Skin epidermis (tissue), 12 donors: ENCODE data around the gene GJA3.
"Not testable (repeated sequence)": the region's sequence is repeated elsewhere in the genome, so short reads cannot be mapped to it uniquely, and the experiment has no call there.

Source experiments
- H3K27ac ChIP-seq, 21 experiments: fragments of 200-600 bp; sonication (generic) in 11 of 21; one replicate each; pipeline ENCODE4 v1.5.0; 2020; ENCODE audit warnings: mild to moderate bottlenecking in 3 of 21, inconsistent platforms in 2 of 21, moderate library complexity in 2 of 21
- H3K4me3 ChIP-seq, 7 experiments: fragments of 200-600 bp; sonication (generic) in 2 of 7; one replicate each; pipeline ENCODE4 v1.5.0; 2020; ENCODE audit warnings: inconsistent platforms in 2 of 7, mild to moderate bottlenecking in 2 of 7, moderate library complexity in 1 of 7

Gene GJA3

GRCh38 chr13:20157151-20157796, 3.6 kb downstream of the GJA3 start:
- Histone ChIP-seq H3K27ac (no peak overlapping the region), H3K4me3 (no peak overlapping the region)

DNA sequence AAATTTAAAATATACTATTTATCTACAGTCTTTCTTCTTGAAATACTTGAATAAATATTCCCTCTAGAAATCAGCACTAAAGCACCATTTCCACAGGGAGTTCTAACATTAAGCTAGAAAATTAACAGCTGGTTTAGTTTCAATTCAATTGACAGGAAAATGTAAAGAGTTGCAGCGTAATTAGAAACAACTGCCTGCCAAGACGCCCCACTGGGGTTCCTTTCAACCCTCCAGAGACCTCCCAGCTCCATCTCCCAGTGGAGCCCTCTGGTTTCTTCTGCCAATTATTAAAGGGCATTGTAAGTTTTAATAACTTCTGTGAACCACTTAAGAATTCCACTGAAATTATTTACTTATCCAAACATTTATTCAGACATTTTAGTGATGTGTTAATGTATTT, 4.2 kb downstream of the GJA3 start:
- Histone ChIP-seq H3K27ac (no peak overlapping the region), H3K4me3 (no peak overlapping the region)

DNA sequence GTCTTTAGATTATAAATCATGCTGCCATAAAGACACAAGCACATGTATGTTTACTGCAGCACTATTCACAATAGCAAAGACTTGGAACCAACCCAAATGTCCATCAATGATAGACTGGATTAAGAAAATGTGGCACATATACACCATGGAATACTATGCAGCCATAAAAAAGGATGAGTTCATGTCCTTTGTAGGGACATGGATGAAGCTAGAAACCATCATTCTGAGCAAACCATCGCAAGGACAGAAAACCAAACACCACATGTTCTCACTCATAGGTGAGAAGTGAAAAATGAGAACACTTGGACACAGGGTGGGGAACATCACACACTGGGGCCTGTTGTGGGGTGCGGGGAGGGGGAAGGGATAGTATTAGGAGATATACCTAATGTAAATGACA, 7.6 kb downstream of the GJA3 start:
- not testable (repeated sequence) for H3K27ac ChIP-seq, H3K4me3 ChIP-seq

- H3K27ac ChIP-seq: no peak overlapping the region
- no peak overlapping the region for H3K4me3 ChIP-seq
These were observed 9.2 kb downstream of the GJA3 start for GRCh38 chr13:20151612-20152011.

DNA sequence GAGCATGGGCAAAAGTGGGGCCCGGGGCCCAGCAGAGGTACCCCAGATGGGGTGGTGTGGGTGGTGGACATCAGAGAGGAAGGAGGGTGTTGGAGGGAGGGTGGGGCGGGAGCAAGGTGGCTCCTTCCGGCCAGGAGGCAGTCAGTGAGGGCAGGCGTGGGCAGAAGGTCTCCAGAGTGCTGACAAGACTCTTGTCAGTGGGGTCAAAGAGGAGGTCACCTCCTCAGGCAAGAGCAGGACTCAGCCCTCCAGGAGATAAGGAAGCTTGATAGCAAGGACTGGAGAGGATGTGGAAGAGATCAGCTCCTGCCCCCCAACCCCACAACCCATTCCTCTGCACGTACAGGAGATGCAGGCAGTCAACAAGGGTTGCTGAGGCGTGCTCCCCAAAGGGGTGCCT, 9.8 kb downstream of the GJA3 start:
- Histone ChIP-seq H3K4me3 (no peak overlapping the region), H3K27ac (no peak overlapping the region)

GRCh38 chr13:20150561-20150960, 10.3 kb downstream of the GJA3 start:
- Histone ChIP-seq H3K4me3 (no peak overlapping the region), H3K27ac (no peak overlapping the region)

DNA sequence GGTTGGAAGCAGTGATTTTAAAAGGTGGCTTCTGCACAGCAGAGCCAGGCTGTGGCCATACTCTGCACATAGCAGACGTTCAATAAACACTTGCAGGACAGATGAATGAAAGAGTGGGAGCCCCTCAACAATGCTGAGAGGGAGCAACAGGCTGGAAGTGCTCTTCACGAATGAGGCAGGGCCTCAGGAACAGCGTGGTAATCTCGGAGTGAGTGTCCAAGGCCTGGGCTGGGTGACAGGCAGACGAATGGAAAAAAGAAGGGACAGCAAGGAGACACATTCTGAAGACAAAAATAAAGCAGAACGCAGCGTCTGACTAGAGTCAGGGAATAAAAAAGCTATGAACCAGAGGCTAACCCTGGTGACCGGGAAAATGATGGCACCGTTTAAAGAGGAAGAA, 11.1 kb downstream of the GJA3 start:
- H3K4me3 ChIP-seq: no peak overlapping the region
- no peak overlapping the region for H3K27ac ChIP-seq

GRCh38 chr13:20148501-20149183, 12.2 kb downstream of the GJA3 start:
- H3K4me3 ChIP-seq: no peak overlapping the region

DNA sequence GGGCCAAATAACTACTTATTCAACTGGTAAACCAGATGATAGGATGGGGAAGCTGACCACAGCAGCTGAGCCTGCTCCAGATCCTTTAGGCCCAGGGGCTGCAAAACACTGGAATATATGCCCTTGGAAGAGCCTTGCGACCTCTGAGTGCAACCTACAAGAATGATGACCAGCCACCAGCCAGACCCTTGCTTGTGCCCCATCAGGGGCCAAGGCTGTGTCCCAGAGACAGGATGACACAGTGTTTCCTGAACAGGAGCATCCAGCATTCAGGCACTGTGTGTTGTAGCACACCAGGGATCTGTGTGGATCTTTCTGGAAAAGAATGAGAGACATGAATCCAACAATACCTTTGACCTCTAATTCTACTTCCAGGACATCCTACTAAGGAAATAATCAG, 14.5 kb downstream of the GJA3 start:
- Histone ChIP-seq H3K4me3 (no peak overlapping the region), H3K27ac (no peak overlapping the region)

More at GRCh38 chr13:20148501-20149183, 12.2 kb downstream of the GJA3 start:
- no peak overlapping the region for H3K27ac ChIP-seq

DNA sequence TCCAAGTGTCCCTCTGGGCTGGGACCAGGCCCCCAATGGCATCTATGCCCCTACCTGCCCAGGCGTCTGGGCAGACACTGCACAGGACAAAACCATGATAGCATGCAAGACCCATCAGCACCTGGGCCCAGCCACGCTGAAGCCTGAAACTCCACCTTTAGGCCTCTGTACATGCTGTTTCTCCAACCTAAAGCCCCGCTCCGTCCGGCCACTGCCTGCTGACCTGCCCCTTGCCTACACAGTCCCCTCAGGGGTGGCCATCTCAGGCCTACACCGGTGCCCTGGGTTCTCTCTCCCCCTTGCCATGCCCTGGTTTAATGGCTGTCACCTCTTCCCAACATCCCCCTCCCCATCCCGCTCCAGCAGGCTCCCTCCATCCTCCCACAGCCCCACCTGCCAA, 15.3 kb downstream of the GJA3 start:
- H3K27ac ChIP-seq: no peak overlapping the region
- H3K4me3 ChIP-seq: no peak overlapping the region

- Histone ChIP-seq H3K4me3 (no peak overlapping the region), H3K27ac (no peak overlapping the region)
These were observed 16.6 kb downstream of the GJA3 start for GRCh38 chr13:20144141-20144850.

DNA sequence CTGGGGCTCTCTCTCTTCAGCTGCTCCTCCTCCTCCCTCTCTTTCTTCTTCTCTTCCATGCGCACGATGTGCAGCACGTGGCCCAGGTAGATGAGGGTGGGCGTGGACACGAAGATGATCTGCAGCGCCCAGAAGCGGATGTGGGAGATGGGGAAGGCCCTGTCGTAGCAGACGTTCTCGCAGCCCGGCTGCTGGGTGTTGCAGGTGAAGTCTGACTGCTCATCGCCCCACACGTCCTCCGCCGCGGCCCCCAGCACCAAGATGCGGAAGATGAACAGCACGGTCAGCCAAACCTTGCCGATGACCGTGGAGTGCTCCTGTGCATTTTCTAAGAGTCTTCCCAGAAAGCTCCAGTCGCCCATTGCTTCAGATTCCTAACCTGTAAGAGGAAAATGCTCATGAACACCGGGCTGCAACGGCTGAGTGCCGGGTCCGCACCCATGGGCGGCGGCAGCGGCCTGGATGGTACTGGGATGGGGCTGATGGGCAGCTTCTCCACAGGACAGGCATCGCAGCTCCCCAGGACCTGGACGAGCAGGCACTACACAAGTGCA, 17.8 kb downstream of the GJA3 start:
- no peak overlapping the region for H3K27ac ChIP-seq
- H3K4me3 ChIP-seq: no peak overlapping the region

GRCh38 chr13:20142023-20142926, 18.6 kb downstream of the GJA3 start:
- no peak overlapping the region for H3K4me3 ChIP-seq
- no peak overlapping the region for H3K27ac ChIP-seq

DNA sequence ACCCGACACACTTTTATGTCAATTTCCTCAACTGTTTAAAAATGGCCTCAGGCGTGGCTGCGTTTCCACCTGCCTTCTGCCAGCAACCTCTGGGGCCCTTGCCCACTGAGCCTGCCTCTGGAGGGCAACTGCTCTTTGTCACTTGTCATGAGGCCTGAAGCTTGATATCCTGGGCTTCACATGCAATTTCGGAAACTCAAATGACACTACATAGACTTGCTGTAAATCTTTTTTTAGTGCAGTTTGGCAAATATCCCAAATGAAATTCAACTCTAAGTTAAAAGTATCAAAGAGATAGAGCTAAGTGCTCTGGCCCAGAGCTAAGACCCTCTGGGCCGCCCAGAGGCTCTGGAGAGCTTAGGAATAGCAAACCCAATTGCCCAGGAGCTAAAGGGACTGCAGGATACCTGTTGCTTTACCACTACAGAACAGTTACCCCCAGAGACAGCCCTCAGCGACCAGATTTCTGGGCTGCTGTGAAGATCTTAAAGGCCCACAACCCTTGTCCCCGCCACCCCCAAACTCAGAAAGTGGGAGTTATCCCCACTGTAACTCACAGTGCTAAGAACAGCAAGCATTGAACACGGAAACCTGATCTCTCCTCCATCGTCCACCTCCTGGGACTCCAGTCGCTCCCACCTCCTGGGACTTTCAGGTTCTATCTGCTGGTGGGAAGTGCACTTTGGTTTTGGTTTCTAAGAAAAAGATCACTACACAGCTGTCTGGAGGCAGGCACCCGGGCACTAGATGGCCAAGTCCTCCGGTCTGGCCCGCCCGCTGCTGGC, 19.4 kb downstream of the GJA3 start:
- Histone ChIP-seq H3K4me3 (no peak overlapping the region), H3K27ac (no peak overlapping the region)

DNA sequence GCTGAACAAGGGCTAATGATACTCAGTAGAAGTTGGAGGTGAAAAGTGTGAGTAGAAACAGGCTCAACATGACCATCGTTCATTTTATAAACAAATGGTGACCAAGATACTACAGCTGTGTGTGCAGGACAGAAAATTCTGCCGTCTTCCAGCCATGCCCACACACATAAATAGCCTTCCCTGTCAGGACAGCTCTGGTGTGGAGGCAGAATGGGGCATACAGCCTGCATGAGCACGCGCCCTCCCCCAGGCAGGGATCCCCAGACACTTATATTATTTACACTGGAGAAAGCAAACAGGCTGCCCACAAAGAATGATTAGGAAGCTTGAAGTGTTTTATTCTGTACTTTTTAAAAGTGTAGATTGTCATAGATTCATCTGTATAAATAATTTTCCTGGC, 20.4 kb downstream of the GJA3 start:
- H3K27ac ChIP-seq: no peak overlapping the region
- H3K4me3 ChIP-seq: no peak overlapping the region

- Histone ChIP-seq H3K27ac (no peak overlapping the region), H3K4me3 (no peak overlapping the region)
These were observed 23.0 kb downstream of the GJA3 start for GRCh38 chr13:20137875-20138274.

DNA sequence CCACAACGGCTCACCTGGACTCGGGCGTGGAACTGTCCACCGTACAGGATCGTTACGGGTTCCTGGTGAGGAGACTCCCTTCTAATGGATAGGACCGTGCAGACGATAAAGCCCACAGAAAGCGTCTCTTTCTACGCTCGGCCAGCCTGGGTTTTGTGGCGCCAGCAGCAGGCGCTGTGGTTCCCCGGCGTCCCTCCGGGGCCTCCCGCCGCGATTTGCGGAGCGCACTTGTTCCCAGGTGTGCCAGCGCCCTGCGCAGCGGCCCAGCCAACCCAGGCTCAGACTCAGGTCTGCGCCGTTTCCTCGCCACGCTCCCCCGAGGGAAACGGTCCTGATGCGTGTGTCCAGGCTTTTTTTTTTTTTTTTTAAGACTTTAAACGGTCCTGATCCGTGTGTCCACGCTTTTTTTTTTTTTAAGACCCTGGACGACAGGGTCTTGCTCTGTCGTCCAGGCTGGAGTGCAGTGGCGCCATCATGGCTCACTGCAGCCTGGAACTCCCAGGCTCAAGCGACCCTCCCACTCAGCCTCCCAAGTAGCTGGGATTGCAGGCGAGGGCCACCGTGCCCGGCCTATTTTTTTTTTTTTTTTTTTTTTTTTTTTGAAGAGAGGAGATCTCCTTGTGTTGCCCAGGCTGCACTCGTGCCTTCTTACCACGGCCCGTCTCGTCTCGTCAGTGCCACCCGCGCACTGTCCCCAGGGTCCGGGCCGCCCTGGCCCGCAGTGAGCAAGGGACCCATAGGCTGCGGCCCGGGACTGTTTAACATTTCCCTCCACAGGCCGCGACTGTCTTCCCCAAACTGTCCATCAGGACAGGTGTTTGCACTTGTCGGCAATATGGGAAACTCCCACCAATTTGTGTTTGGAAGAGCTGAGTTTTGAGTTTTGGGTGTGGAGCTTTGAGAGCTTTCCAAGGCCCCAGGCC, 23.8 kb downstream of the GJA3 start:
- Histone ChIP-seq H3K4me3 (peak overlapping the region in 1 of 7 experiments; percentile 18), H3K27ac (no peak overlapping the region)

DNA sequence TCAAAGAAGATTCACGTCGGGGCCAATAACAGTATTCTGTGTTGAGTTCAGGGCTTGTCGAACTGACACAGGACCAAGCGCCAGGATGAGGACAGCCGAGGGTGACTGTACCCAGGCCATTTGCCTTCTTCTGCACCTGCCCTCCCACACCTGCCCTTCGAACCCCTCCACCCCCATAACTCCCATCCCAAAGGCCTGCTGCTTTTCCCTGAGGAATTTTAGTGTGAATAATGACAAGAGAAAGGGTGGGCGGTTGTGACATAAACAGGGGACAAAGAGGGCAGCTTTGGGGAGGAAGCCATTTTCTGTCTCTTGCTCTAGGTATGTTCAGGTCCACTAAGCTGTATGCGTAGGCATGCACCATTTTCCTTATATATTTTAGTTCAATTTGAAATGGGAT, 26.1 kb downstream of the GJA3 start:
- Histone ChIP-seq H3K4me3 (no peak overlapping the region), H3K27ac (no peak overlapping the region)
